IMR-90 (cell line): ENCODE results near the gene GPC6. TPM values are rescaled to one million over a fixed set of nuclear protein-coding genes. Genes with fewer than 3 reads are reported as not detected.

ENCODE experiments used
- ATAC-seq: fragments of 200-7000 bp; cut with Tn5 transposase; 2 replicates; pipeline ENCODE4 v1.9.1; 2020; ENCODE audit warnings: low read depth, mild to moderate bottlenecking, moderate library complexity
- BruUV-seq: library from RNA; stranded (reverse); fragments of 400-500 nt; replicated peaks from 2 replicates; lab custom pipeline; 2021; lab: Mats Ljungman, UMichigan
- CTCF ChIA-PET: fragments of 300-600 bp; formaldehyde crosslinking; extraction: SDS; loops from one replicate; lab custom pipeline; 2021; ENCODE audit warnings: antibody characterized with exemption; lab: Yijun Ruan, JAX
- POLR2A ChIA-PET: fragments of 300-600 bp; sonication (Branson Sonifier 250); formaldehyde crosslinking; loops from one replicate; lab custom pipeline; 2022; ENCODE audit warnings: antibody characterized with exemption; ENCODE audit not compliant: unreplicated experiment; lab: Charles Lee
- DNase-seq: peaks from one replicate; pipeline ENCODE4 v3.0.0; 2013
- H2AFZ ChIP-seq: replicated peaks from 2 replicates; pipeline ENCODE3; 2013; ENCODE audit warnings: low read length, mild to moderate bottlenecking; ENCODE audit not compliant: poor library complexity
- H2AK5ac ChIP-seq: 2 replicates; pipeline ENCODE4 v1.6.1; 2013; ENCODE audit warnings: low read depth, low read length, inconsistent platforms
- H2AK9ac ChIP-seq: replicated peaks from 2 replicates; pipeline ENCODE3; 2013; ENCODE audit warnings: mild to moderate bottlenecking, low read depth, low read length, moderate library complexity; ENCODE audit not compliant: poor library complexity
- H2BK120ac ChIP-seq: 2 replicates; pipeline ENCODE4 v1.6.1; 2013; ENCODE audit warnings: low read depth, low read length, inconsistent platforms
- H2BK15ac ChIP-seq: 3 replicates; pipeline ENCODE4 v1.6.1; 2013; ENCODE audit warnings: low read depth, low read length, inconsistent platforms
- H2BK20ac ChIP-seq: 2 replicates; pipeline ENCODE4 v1.6.1; 2013; ENCODE audit warnings: low read depth, mild to moderate bottlenecking, inconsistent platforms, low read length, moderate library complexity
- H2BK5ac ChIP-seq: 2 replicates; pipeline ENCODE4 v1.6.1; 2013; ENCODE audit warnings: mild to moderate bottlenecking, low read depth, low read length, inconsistent platforms; ENCODE audit not compliant: poor library complexity, severe bottlenecking
- H3K14ac ChIP-seq: replicated peaks from 2 replicates; pipeline ENCODE4 v1.6.1; 2013; ENCODE audit warnings: low read depth, low read length, inconsistent platforms
- H3K18ac ChIP-seq: 2 replicates; pipeline ENCODE4 v1.6.1; 2013; ENCODE audit warnings: low read depth, low read length, control low read depth
- H3K23ac ChIP-seq: 2 replicates; pipeline ENCODE4 v1.6.1; 2013; ENCODE audit warnings: low read depth, low read length, inconsistent platforms
- H3K27ac ChIP-seq: 2 replicates; pipeline ENCODE4 v1.5.1; 2013; ENCODE audit warnings: mild to moderate bottlenecking, control low read depth, low read length; ENCODE audit not compliant: insufficient read depth
- H3K27me3 ChIP-seq: 2 replicates; pipeline ENCODE4 v1.6.1; 2013; ENCODE audit warnings: low read length; ENCODE audit not compliant: control insufficient read depth, insufficient read depth
- H3K36me3 ChIP-seq: 2 replicates; pipeline ENCODE4 v1.6.1; 2013; ENCODE audit warnings: low read length, mixed read lengths; ENCODE audit not compliant: control insufficient read depth, insufficient read depth
- H3K4ac ChIP-seq: 2 replicates; pipeline ENCODE4 v1.6.1; 2013; ENCODE audit warnings: low read depth, low read length, inconsistent platforms
- H3K4me1 ChIP-seq: 2 replicates; pipeline ENCODE4 v1.6.1; 2013; ENCODE audit warnings: low read length, mixed read lengths; ENCODE audit not compliant: control insufficient read depth, insufficient read depth
- H3K4me2 ChIP-seq: 2 replicates; pipeline ENCODE4 v1.6.1; 2013; ENCODE audit warnings: low read depth, mild to moderate bottlenecking, control low read depth, low read length, moderate library complexity
- H3K4me3 ChIP-seq: 2 replicates; pipeline ENCODE4 v1.5.1; 2013; ENCODE audit warnings: low read depth, mild to moderate bottlenecking, control low read depth, low read length, moderate library complexity; ENCODE audit not compliant: insufficient read depth
- H3K56ac ChIP-seq: 2 replicates; pipeline ENCODE4 v1.6.1; 2013; ENCODE audit warnings: low read length, inconsistent platforms; ENCODE audit not compliant: insufficient read depth; ENCODE audit errors: extremely low read depth
- H3K79me1 ChIP-seq, 2 experiments: 2 replicates each; pipeline ENCODE4 v1.6.1; 2013; ENCODE audit warnings: low read length in 2 of 2, inconsistent platforms in 1 of 2, low read depth in 1 of 2
- H3K9ac ChIP-seq: 2 replicates; pipeline ENCODE4 v1.6.1; 2013; ENCODE audit warnings: low read depth, low read length, control low read depth
- H3K9me1 ChIP-seq: 2 replicates; pipeline ENCODE4 v1.6.1; 2013; ENCODE audit warnings: low read length, inconsistent platforms; ENCODE audit not compliant: insufficient read depth
- H3K9me3 ChIP-seq: 2 replicates; pipeline ENCODE4 v1.6.1; 2013; ENCODE audit warnings: low read length; ENCODE audit not compliant: control insufficient read depth, insufficient read depth
- H4K20me1 ChIP-seq: 2 replicates; pipeline ENCODE4 v1.6.1; 2013; ENCODE audit warnings: low read length, inconsistent platforms; ENCODE audit not compliant: insufficient read depth
- H4K5ac ChIP-seq: 2 replicates; pipeline ENCODE4 v1.6.1; 2013; ENCODE audit warnings: mild to moderate bottlenecking, low read depth, low read length, control low read depth
- H4K8ac ChIP-seq, 2 experiments: 2 replicates each; pipeline ENCODE4 v1.6.1; 2013; ENCODE audit warnings: low read depth in 2 of 2, low read length in 2 of 2, control low read depth in 1 of 2, inconsistent platforms in 1 of 2
- H4K91ac ChIP-seq: 2 replicates; pipeline ENCODE4 v1.6.1; 2013; ENCODE audit warnings: low read depth, low read length, inconsistent platforms; ENCODE audit not compliant: insufficient read depth
- CEBPB ChIP-seq: IDR thresholded peaks from 2 replicates; pipeline ENCODE4 v1.6.1; 2012; ENCODE audit warnings: low read depth, low read length, improper control_type of control experiment
- CHD1 ChIP-seq: IDR thresholded peaks from 2 replicates; pipeline ENCODE4 v1.6.1; 2012; ENCODE audit warnings: low read depth, low read length, improper control_type of control experiment
- FOS ChIP-seq: fragments of 150-350 bp; IDR thresholded peaks from 2 replicates; pipeline ENCODE4 v1.6.1; 2016; ENCODE audit warnings: low read depth, low read length
- MAZ ChIP-seq: IDR thresholded peaks from 2 replicates; pipeline ENCODE4 v1.6.1; 2012; ENCODE audit warnings: low read depth, mild to moderate bottlenecking, low read length, improper control_type of control experiment, moderate library complexity, borderline replicate concordance
- POLR2A ChIP-seq: IDR thresholded peaks from 2 replicates; pipeline ENCODE4 v1.6.1; 2012; ENCODE audit warnings: mild to moderate bottlenecking, low read depth, low read length
- RAD21 ChIP-seq: IDR thresholded peaks from 2 replicates; pipeline ENCODE4 v1.6.1; 2012; ENCODE audit warnings: low read length, improper control_type of control experiment
- RFX5 ChIP-seq: IDR thresholded peaks from 2 replicates; pipeline ENCODE4 v1.8.0; 2012; ENCODE audit warnings: low read depth, mild to moderate bottlenecking, low read length, moderate library complexity
- WGBS, 2 experiments: methylation state at CpG; one replicate each; pipeline versions ENCODE4 v1.1.5 to v1.1.7; 2013; ENCODE audit warnings: missing lambda C conversion rate in 2 of 2; ENCODE audit not compliant: insufficient read length in 1 of 2; ENCODE audit errors: extremely low coverage in 2 of 2; 5-methylcytosine and 5-hydroxymethylcytosine counted together
- dilution Hi-C: fragments of 300-500 bp; cut with HindIII; formaldehyde crosslinking; loops from one replicate; pipeline ENCODE4 v1.14.3; 2018; ENCODE audit warnings: low sequenced_read_pairs; ENCODE audit not compliant: unreplicated experiment
- in situ Hi-C: fragments of 300-500 bp; cut with MboI; formaldehyde crosslinking; loops from 3 replicates; pipeline ENCODE4 v1.14.3; 2019; ENCODE audit warnings: low sequenced_read_pairs, inconsistent platforms, mixed read lengths
- intact Hi-C: fragments of 100-400 bp; cut with micrococcal nuclease; formaldehyde crosslinking; loops from 2 replicates; pipeline ENCODE4 v1.10.0; 2022
- polyA plus RNA-seq, 3 experiments: library from polyadenylated mRNA; depleted of rRNA; stranded (reverse); fragments of >200 nt; gene quantifications; 2 replicates each; pipeline ENCODE4 v1.2.3, GENCODE V29; 2012; ENCODE audit warnings: low replicate concordance in 1 of 3
- total RNA-seq: library from RNA; depleted of rRNA; stranded (reverse); fragments of >200 nt; gene quantifications from 2 replicates; pipeline ENCODE4 v1.2.3, GENCODE V29; 2012

Gene GPC6
- total and polyA plus RNA-seq, 2 of the 4 experiments (the other 2 are of a cell fraction), result 14.9 to 39.4 TPM

DNA sequence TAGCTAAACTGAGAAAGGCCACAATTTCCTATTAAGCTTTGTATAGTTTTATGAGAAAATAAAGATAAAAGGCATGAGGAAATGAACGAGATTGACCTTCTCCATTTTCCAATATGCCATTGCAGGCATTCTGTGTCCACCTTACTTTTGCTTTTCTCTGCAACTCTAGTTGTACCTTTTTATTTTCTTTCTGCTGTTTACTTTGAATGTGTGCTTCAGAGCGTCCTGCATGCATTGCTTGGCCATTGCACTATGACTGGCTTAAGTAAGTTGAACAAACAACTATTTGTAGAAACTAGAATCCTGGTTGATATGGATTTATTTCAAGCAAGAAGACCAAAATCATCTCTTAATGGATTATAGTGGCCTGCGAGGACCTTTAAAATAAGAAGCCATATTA is 510.3 kb downstream of the GPC6 start:
- Histone ChIP-seq H3K4me2 (no peak overlapping the region), H2BK15ac (no peak overlapping the region), H2AFZ (no peak overlapping the region), H4K5ac (no peak overlapping the region), H3K23ac (no peak overlapping the region), H3K9ac (no peak overlapping the region), H3K9me3 (no peaks in the 10 kb centered on the region), H4K20me1 (no peaks in the 10 kb centered on the region), H2BK120ac (peak overlapping the region; percentile 37), H2AK5ac (no peak overlapping the region), H3K4me1 (peaks cover 2% of the 10 kb centered on the region; the same call in 1 of the 2 replicates), H2BK5ac (no peak overlapping the region), H2BK20ac (no peak overlapping the region; the same call in 1 of the 2 replicates), H3K18ac (no peak overlapping the region), H3K27ac (no peak overlapping the region), H3K14ac (0 out of 2 replicates have a peak overlapping the region, but pooled peaks have one; percentile 19), H3K4me3 (no peak overlapping the region), H3K9me1 (no peaks in the 10 kb centered on the region), H3K56ac (no peak overlapping the region), H4K8ac (no peak overlapping the region), H3K79me1 (no peaks in the 10 kb centered on the region; a peak in 1 of 4 replicates), H2AK9ac (no peak overlapping the region), H3K27me3 (no peaks in the 10 kb centered on the region), H3K4ac (no peak overlapping the region), H4K91ac (no peak overlapping the region), H3K36me3 (no peaks in the 10 kb centered on the region)
- in situ Hi-C loops, result no loop called here
- ATAC-seq (no peak), DNase-seq (no peak)
- TF ChIP-seq RAD21 (no peak), RFX5 (no peak), MAZ (no peak), CHD1 (no peak), FOS (no peak), CEBPB (no peak), POLR2A (no peak)
- ChIA-PET POLR2A (no interaction called here), CTCF (interaction anchor here (1.0 kb wide), 1 partner anchor 38 kb away, joined by 3 read pairs; no protein-coding TSS in a partner anchor)
- dilution Hi-C loops, result no loop called here
- BruUV-seq, result no TSS peak
- intact Hi-C loops, result no loop called here
- 100% methylated on average over 1 of the region's 3 CpGs; no CpG with 5 or more reads in 1 of the 2 experiments for WGBS, 2 experiments
